Activated T-cell treated with anti-CD3 and anti-CD28 coated beads for 48 hours (primary cell): ENCODE measurements around the gene PARP15.
"Not testable (repeated sequence)": the region's sequence is repeated elsewhere in the genome, so short reads cannot be mapped to it uniquely, and the experiment has no call there.

Source experiments
- DNase-seq: peaks from one replicate; pipeline ENCODE4 v3.0.0-alpha.2; 2020; ENCODE audit warnings: low read depth

PARP15 gene

DNA sequence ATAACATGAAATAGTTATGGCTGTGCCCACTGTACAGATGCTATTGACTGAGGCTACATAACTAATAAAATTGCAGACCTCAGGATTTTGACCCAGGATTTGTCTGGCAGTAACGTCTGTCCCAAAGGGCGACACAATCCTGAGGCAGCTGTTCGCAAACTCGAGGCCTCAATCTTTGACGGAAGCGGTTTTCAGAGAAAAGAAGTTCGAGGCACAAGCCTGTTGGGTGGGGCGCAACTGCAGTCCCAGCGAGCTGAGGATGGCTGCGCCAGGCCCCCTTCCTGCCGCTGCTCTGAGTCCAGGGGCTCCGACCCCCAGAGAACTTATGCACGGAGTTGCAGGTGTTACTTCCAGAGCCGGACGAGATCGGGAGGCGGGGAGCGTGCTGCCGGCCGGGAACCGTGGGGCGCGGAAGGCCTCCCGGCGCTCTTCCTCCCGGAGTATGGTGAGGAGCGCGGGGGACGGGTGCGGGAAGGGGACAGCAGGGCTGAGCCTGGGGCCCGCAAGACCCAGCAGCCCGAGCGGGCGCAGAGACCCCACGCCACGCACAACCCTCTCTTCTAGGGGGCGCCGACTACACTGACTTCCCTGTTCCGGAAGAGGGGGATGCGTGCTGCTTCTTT is at the start of gene PARP15:
PARP15 (plus strand) TSS at position 242 of the 623 bp plus-strand sequence; CDS start at position 260, 18 bp downstream.
- peak; percentile 18 for DNase-seq

DNA sequence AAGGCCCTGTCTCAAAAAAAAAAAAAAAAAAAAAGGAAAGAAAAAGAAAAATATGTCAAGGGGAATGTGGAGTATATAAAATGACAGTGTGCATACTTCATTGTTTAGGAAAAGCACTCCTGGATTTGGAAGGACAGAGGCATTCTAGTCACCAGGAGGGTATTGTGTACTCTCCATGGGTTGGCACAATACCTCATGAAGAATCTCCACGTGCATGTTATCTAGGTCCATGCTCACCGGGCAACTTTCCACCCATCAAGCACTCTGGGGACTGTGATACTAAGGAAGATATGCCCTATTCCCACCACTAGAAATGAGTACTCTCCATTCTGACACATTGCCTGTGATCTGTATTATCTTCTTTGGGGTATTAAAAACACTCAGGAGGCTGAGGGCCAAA is 47.3 kb upstream of the PARP15 start:
- DNase-seq: no peak

DNA sequence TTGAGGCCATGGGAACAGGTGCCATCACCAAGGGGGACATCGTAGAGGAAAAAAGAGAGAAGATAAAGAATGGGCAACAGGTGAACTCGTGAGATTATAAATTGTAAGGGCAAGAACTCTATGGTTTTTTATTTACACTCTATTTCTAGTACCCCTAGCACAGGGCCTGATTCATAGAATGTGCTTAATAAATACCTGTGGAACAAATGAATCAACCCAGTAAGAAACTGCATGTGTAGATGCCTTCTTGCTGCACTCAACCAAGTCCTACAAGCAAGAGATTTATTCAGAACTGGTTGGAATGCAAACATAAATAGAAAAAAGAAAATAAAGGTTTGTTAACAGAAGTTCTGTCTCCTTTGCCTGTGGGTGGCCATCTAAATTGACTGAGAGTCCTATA is 44.0 kb upstream of the PARP15 start:
- no peak for DNase-seq

DNA sequence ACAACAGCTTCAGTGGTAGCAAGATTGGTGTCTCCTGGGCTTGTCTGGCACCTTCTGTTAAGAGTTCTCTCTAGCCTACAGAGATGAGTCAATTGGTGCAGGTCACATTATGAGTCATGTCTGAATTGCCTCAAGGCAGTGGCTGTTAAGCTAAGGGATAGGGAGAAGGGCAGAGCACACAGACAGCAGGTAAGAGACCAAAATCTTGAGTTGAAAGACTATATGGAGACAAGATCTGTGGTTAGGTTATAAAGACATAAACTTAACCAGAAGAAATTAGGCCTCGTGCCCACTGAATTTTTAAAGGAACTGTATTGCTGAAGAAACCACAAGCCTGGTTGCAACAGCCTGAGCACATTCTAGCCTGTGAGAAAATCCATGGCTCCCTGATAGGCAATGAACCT is 43.5 kb upstream of the PARP15 start:
- DNase-seq: peak; percentile 18

DNA sequence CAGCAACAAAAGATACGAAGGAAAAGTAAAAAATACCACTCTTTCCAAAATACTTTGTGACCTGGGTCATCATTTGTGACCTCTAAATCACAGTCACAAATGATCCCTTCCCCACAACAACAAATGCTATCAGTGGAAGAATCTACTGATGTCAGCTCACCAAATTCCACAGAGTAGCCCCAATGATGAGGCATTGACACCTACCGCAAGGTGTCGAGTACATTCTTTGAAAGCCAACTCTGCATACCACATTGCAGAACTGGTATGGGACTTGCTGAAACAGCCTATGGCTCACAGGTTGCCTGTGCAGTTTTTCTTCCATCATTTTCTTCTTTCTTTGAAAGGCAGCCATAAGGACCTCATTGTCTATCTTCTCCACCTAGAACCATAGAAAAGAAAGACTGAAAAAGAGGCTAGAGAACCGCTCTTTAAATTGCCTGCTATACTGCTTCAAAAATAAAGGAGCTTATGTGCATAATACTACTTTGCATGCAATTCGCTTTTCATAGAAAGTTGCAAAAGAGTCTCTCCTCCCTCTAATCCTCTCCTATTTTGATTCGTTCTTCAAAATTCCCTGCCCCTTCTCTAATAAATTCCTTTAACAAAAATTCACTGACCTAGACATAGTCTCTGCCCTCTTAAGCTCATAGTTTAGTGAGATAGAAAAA is 41.4 kb upstream of the PARP15 start:
- no peak for DNase-seq

DNA sequence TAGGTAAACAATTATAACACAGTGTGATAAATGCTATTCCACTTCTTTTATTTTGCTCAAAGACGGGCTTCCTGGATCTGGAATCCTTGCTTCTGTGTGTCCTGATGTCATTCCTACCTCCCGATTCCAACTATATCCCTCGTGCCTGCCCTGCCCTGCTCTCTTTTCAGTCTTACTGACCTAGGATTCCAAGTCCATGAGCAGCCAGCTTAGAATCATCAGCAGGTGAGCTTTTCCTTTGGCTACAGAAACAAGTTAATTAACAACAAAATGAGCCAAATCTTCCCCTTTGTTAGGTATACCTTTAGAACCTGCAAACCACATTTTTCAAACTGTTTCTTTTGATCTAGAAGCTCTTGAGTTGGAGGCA is 40.8 kb upstream of the PARP15 start:
- no peak for DNase-seq

DNA sequence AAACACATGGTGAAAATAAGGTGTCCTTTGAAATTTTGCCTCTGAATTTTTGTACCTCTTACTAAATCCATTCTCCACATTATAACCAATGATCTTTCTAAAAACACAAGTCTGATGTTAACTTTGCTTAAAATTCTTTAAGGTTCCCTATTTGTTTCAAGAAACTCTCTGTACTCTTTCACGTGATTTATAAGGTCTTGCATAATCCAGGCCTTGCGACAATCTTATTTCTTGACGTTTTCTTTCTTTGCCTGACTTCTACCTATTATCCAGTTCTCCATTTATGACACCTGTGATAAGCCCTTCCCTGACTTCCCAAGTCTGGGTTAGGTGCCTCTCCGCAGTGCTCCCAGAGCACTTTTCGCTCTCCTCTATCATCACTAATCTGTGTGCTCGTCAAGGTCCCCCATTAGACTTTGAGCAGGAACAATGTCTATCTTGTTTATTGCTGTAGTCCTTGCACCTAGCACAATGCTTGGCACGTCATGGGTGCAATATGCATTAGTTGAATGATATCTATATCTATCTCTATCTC is 38.4 kb upstream of the PARP15 start:
- DNase-seq: no peak

DNA sequence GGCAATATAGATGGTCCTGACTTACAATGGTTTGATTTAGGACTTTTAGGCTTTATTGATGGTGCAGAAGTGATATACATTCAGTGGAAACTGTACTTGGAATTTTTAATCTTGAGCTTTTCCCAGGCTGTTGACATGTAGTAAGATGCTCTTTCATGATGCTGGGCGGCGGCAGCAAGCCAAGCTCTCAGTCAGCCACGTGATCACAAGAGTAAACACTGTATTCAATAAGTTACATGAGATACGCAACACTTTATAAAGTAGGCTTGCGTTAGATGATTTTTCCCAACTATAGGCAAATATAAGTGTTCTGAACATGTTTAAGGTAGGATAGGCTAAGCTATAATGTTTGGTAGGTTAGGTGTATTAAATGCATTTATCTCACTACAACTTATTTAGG is 31.3 kb upstream of the PARP15 start:
- DNase-seq: no peak

DNA sequence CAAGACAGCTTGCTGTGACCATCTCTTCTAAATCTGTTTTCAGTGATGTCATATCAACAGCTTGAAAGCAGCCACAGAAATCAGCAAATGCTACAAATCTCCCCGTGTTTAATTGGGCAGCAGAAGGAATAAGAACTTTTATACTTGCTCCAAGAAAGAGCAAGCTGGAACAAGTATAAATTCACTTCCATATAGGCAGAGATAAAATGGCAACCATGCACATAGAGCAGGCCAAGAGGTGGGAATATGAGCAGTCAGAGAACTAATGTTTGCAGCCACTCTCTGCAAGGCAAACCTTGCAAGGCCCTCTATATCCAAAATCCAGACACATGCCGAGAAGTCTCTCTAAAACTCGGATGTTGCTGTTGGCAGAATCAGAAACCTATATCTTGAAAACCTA is 29.4 kb upstream of the PARP15 start:
- no peak for DNase-seq

DNA sequence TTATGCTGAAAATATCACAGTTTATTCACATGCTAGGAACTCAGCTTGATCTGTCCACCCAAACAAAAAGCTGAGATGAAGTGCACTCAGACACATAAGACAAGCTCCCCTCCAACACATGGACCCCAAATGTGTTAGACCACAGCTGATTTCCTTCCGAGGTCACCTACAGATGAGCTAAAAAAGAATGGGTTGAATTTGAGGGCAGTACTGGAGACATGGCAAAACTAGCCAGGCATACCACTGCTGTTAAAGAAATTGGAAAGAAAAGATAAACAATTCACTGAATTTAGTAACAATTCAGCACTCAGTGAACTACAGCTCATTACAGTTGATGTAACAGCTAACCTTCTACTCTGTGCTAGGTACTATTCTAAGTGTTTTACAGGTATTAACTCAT is 28.8 kb upstream of the PARP15 start:
- no peak for DNase-seq

DNA sequence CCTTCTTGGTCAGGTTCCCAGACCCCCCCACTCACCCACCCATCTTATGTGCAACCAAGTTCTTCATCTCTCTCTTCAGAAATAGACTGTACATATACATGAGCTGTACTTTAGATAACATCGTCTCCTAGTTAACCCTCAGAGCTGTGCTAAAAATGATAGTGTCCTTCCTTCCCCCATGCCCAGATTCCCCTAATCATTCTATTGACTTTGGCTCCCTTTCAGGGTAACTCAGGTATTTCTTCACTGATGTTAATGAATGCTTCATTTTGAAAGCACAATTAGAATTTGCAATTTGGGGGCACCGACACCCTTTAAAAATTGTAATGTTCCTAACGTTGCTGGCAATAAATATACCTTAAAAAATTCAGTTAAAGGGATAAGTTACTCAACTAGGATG is 24.3 kb upstream of the PARP15 start:
- no peak for DNase-seq

DNA sequence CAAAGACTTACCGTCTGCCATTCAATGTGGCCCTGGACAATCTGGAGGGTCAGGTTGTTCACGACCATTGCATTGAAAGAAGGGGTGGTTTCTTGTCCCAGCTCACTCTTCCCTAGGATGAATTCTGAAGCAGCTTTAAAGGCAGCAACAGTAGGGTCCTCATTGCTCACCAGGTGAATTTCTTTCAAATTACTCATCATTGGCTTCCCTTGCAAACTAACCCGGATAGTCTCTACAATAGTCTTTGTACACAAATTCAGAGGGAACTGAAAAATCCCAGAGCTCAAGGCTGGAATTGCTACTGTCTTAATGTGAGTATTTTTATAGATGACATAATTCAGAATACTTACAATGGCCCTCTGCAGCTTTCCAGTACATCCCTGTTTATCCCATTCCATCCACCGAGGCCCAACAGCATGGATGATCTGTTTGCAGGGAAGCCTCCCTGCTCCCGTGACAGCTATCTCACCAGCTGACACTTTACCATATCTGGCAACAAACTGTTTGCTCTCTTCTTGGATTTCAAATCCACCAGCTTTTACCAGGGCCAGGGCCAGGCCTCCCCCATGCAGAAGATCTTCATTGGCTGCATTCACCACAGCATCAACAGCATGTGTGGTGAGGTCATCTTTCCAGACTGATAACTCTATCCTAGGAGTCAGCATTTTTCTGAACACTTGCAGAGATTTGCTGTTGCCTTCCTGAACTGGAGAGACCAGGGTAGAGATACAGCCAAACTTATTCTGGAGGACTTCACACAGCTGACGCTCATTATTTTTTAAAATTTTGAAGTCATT is 22.0 kb upstream of the PARP15 start:
- DNase-seq: no peak

DNA sequence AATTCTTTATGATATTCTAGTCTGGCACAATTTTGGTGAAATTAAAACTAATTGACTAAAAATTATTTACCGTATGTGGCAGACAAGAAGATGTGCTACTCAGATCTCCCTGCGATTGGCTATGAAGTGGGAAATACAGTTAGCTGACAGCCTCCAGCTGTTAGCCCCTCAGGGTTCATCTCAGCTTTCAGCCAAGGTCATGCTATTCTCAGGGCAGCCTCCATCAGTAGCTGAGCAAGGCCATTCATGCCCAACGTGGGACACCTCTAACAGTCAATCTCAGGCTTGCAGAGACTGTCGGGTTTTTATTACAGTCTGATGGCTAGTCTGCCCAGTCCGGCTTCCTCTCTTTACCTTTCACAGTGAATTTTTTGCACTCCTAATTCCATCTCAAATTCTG is 20.1 kb upstream of the PARP15 start:
- no peak for DNase-seq

DNA sequence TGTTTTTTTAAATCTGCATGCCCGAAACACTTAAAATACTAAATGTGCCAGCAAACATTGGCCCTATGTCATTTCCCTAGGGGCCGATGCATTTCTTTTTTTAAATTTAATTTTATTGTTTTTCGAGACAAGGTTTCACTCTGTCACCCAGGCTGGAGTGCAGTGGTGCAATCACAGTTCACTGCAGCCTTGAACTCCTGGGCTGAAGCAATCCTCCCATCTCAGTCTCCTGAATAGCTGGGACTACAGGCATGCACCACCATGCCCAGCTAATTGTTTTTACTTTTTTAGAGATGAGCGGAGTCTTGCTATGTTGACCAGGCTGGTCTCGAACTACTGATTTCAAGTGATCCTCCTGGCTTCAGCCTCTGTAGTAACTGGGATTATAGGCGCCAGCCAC is 18.8 kb upstream of the PARP15 start:
- no peak for DNase-seq

DNA sequence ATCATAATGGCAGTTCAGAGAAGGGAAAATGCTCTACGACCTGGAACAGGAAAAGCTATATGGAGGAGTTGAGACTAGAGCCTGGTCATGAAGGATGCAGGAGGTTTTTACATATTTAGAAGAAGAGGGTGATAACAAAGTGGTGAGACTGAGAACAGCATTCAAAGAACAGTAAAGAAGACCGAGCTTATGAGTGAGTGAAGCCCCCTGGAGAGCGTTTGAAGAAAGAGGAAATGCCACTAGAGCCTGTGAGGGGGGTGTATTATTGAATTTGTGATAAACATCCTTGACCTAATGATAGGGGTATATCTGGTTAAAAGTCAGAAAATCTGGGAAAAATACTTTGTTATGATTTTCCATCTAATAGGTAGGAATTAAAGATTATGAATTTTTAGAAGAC is 17.5 kb upstream of the PARP15 start:
- no peak for DNase-seq

DNA sequence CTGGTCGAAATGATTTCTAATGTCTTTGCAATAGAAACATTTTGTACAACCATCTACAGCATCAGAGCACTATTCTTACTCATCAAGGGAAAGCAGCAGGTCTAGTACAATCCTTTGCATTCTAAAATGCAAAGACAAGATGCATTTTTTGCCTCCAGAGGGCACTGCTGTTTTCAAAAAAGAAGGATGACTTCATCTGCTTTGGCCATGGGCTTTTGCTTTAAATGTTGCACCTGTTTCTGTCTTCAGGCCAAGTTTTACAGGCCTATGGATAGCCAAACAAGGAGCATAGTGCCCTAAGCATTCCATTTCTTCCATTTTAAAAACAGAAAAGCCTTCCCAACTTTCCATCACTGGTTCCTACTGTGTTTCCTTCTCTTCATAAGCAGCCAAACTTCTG is 16.8 kb upstream of the PARP15 start:
- DNase-seq: peak; percentile 26

DNA sequence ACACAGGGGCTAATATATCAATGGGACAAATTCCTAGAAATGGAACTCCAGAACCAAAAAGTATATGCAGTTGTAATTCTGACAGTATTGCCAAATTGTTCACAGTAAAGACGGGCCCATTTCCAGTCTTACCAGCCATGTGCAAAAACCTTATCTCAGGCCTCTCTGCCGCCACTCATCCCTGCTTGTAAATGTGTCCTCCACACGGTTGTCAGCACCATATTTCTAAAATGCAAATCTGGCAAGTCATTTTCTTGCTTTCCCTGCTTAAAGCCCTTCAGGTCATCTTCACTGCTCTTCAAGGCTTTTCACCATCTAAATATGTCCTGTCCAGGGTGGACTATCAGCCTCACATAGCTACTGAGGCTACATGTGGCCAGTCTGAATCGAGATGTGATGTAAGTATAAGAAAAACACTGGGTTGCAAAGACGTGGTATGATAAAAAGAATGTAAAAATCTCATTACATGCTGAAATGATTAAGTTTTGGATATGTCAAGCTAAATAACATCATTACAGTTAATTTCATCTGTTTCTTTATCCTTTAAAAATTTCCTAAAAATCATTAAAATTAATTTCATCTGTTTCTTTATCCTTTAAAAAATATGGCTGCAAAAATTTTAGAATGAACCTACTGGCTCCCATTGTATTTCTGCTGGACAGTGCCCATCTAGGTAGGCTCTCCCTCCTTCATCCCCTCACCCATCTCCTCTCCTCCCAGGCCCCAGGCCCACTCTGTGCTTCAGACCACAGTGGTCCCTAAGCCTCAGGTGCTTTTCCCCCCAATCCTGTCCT is 14.3 kb upstream of the PARP15 start:
- DNase-seq: no peak

DNA sequence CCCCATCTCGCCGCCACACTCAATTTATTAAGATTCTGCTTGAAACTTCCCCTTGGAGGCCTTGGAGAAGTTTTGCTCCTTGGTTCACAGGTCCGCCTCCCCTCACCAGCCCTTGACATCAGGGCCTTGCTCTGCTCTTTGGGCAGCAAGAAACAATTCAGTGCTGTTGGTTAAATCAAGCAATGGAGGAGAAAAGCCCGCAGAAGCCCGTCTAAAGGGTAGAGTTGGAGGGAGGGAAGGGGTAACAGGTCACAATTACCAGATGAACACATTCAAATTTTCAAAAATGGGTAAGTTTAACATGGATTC is 13.8 kb upstream of the PARP15 start:
- DNase-seq: no peak

DNA sequence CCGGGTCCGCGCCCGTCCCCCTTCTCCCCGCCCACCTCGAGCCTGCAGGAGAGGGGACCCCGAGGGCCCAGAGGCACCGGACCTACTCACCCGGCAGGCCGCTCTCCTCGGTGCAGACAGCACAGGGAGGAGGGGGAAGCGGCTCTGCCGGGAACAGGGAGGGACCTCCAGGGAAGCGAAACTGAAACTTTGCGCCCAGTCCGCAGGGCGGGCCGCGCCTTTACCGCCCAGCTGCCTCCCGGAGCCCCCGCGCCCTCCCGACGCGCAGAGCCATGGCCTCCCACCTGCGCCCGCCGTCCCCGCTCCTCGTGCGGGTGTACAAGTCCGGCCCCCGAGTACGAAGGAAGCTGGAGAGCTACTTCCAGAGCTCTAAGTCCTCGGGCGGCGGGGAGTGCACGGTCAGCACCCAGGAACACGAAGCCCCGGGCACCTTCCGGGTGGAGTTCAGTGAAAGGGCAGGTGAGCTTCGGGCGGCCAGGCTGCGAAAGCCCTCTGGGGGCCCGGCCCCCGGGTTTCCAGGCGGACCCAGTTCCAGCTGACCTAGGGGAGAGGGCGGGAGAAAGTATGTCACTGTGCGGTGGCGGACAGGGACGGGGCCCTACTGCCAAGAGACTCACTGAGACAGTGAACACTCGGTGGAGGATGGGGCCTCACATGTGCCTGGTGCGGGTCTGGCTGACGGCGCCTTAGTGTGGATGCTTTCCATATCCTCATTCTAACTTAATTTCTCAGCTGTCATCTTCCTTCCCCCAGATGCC is 13.1 kb upstream of the PARP15 start, which contains the start of the genes DTX3L and PARP9:
DTX3L (plus strand) TSS at position 184 of the 758 bp plus-strand sequence; CDS start at position 273, 89 bp downstream.
PARP9 (minus strand) TSS at position 146 of the 758 bp plus-strand sequence. CDS start 4,680 bp downstream, outside the sequence.
- DNase-seq: peak; percentile 71

DNA sequence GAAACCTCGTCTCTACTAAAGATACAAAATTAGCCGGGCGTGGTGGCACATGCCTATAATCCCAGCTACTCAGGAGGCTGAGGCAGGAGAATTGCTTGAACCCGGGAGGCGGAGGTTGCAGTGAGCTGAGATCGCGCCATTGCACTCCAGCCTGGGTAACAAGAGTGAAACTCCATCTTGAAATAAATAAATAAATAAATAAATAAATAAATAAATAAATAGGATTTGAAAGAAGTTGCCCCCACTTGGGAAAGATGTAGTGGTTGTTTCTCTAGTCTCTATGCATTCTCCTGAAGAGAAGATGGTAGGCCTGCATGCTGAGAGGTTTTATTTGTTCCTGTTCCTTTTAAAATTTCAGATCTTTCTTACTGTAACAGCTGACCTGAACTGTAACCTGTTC is 9.3 kb upstream of the PARP15 start:
- DNase-seq: not testable (repeated sequence)

DNA sequence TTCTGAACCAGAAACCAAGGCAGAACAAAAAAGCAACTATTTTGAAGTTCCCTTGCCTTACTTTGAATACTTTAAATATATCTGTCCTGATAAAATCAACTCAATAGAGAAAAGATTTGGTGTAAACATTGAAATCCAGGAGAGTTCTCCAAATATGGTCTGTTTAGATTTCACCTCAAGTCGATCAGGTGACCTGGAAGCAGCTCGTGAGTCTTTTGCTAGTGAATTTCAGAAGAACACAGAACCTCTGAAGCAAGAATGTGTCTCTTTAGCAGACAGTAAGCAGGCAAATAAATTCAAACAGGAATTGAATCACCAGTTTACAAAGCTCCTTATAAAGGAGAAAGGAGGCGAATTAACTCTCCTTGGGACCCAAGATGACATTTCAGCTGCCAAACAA is 8.7 kb upstream of the PARP15 start:
- no peak for DNase-seq
